Measurements from ENCODE around the gene WDR27. TPM values are rescaled to one million over a fixed set of nuclear protein-coding genes. Genes with fewer than 3 reads are reported as not detected.
A peak's percentile ranks its signal among the peaks of the same experiment; 100 is the strongest.

The WDR27 gene
- polyA plus RNA-seq, 1 donor from 2014 or later: 8.6 TPM

- Mint-ChIP-seq H3K36me3 (peaks cover 43% of the 10 kb centered on the region), H3K4me3 (no peak overlapping the region), H3K27me3 (no peaks in the 10 kb centered on the region), H3K9me3 (peaks cover 7 to 17% (median 7%) of the 10 kb centered on the region in 3 donors), H3K4me1 (peaks cover 2 to 11% (median 3%) of the 10 kb centered on the region in 3 donors), H3K27ac (no peak overlapping the region)
These were observed 12.5 kb downstream of the WDR27 start for GRCh38 chr6:169689287-169689686.

- Mint-ChIP-seq H3K4me1 (peaks cover 0 to 5% (median 2%) of the 10 kb centered on the region in 3 donors), H3K27me3 (no peaks in the 10 kb centered on the region), H3K4me3 (no peak overlapping the region), H3K36me3 (peaks cover 50% of the 10 kb centered on the region), H3K9me3 (peaks cover 6 to 13% (median 9%) of the 10 kb centered on the region in 3 donors), H3K27ac (no peak overlapping the region)
These were observed 16.0 kb downstream of the WDR27 start for GRCh38 chr6:169685860-169686259.

- no peaks in the 10 kb centered on the region for H3K27me3 Mint-ChIP-seq
- H3K4me3 Mint-ChIP-seq: no peak overlapping the region
- peaks cover 0 to 3% (median 2%) of the 10 kb centered on the region in 3 donors for H3K4me1 Mint-ChIP-seq
- no peak overlapping the region for H3K27ac Mint-ChIP-seq
- H3K36me3 Mint-ChIP-seq: peaks cover 50% of the 10 kb centered on the region
- peaks cover 6 to 18% (median 10%) of the 10 kb centered on the region in 3 donors for H3K9me3 Mint-ChIP-seq
These were observed 17.8 kb downstream of the WDR27 start for GRCh38 chr6:169684056-169684455.

GRCh38 chr6:169678342-169678741 lies 23.5 kb downstream of the WDR27 start:
- Mint-ChIP-seq H3K27ac (no peak overlapping the region), H3K4me1 (peaks cover 0 to 3% (median 2%) of the 10 kb centered on the region in 3 donors), H3K9me3 (peaks cover 0 to 5% (median 3%) of the 10 kb centered on the region in 3 donors), H3K36me3 (peaks cover 30% of the 10 kb centered on the region), H3K27me3 (no peaks in the 10 kb centered on the region), H3K4me3 (no peak overlapping the region)

- Mint-ChIP-seq H3K27ac (no peak overlapping the region), H3K9me3 (peaks cover 0 to 5% (median 3%) of the 10 kb centered on the region in 3 donors), H3K36me3 (peaks cover 32% of the 10 kb centered on the region), H3K4me3 (no peak overlapping the region), H3K27me3 (no peaks in the 10 kb centered on the region), H3K4me1 (peaks cover 0 to 3% (median 0%) of the 10 kb centered on the region in 3 donors)
These were observed 24.7 kb downstream of the WDR27 start for GRCh38 chr6:169677096-169677495.

- no peaks in the 10 kb centered on the region for H3K27me3 Mint-ChIP-seq
- H3K4me3 Mint-ChIP-seq: no peak overlapping the region
- H3K36me3 Mint-ChIP-seq: peaks cover 17% of the 10 kb centered on the region
- no peak overlapping the region for H3K27ac Mint-ChIP-seq
- H3K4me1 Mint-ChIP-seq: peaks cover 0 to under 1% (median 0%) of the 10 kb centered on the region in 3 donors
- no peaks in the 10 kb centered on the region for H3K9me3 Mint-ChIP-seq
These were observed 26.8 kb downstream of the WDR27 start for GRCh38 chr6:169675011-169675410.

GRCh38 chr6:169671563-169671962 lies 30.3 kb downstream of the WDR27 start:
- Mint-ChIP-seq H3K36me3 (peaks cover 12% of the 10 kb centered on the region), H3K4me1 (peaks cover 0 to 1% (median 0%) of the 10 kb centered on the region in 3 donors), H3K9me3 (no peaks in the 10 kb centered on the region), H3K27ac (no peak overlapping the region), H3K27me3 (no peaks in the 10 kb centered on the region), H3K4me3 (no peak overlapping the region)

GRCh38 chr6:169669889-169670288 lies 31.9 kb downstream of the WDR27 start:
- Mint-ChIP-seq H3K4me3 (no peak overlapping the region), H3K27ac (no peak overlapping the region)

GRCh38 chr6:169669147-169669546 lies 32.7 kb downstream of the WDR27 start:
- Mint-ChIP-seq H3K36me3 (peaks cover 13% of the 10 kb centered on the region), H3K27ac (peak overlapping the region in 1 of 3 donors; percentile 43), H3K4me1 (peaks cover 0 to 1% (median 0%) of the 10 kb centered on the region in 3 donors), H3K27me3 (no peaks in the 10 kb centered on the region), H3K9me3 (no peaks in the 10 kb centered on the region), H3K4me3 (no peak overlapping the region)

More at GRCh38 chr6:169669889-169670288, 31.9 kb downstream of the WDR27 start:
- Mint-ChIP-seq H3K27me3 (no peaks in the 10 kb centered on the region), H3K4me1 (peaks cover 0 to 1% (median 0%) of the 10 kb centered on the region in 3 donors), H3K9me3 (no peaks in the 10 kb centered on the region), H3K36me3 (peaks cover 15% of the 10 kb centered on the region)

GRCh38 chr6:169668203-169668847 lies 33.5 kb downstream of the WDR27 start:
- Mint-ChIP-seq H3K4me3 (no peak overlapping the region), H3K27ac (no peak overlapping the region), H3K36me3 (peaks cover 14% of the 10 kb centered on the region), H3K9me3 (no peaks in the 10 kb centered on the region), H3K4me1 (peaks cover 0 to 2% (median 1%) of the 10 kb centered on the region in 3 donors), H3K27me3 (no peaks in the 10 kb centered on the region)

- H3K4me1 Mint-ChIP-seq: peaks cover 0 to 2% (median 1%) of the 10 kb centered on the region in 3 donors
- H3K36me3 Mint-ChIP-seq: peaks cover 11% of the 10 kb centered on the region
- no peaks in the 10 kb centered on the region for H3K27me3 Mint-ChIP-seq
- no peaks in the 10 kb centered on the region for H3K9me3 Mint-ChIP-seq
- H3K27ac Mint-ChIP-seq: peak overlapping the region in 1 of 3 donors; percentile 46
- no peak overlapping the region for H3K4me3 Mint-ChIP-seq
These were observed 34.1 kb downstream of the WDR27 start for GRCh38 chr6:169667716-169668115.

GRCh38 chr6:169666441-169666840 lies 35.4 kb downstream of the WDR27 start:
- Mint-ChIP-seq H3K9me3 (no peaks in the 10 kb centered on the region), H3K4me3 (no peak overlapping the region), H3K4me1 (peaks cover 0 to 2% (median 1%) of the 10 kb centered on the region in 3 donors), H3K27me3 (no peaks in the 10 kb centered on the region), H3K27ac (no peak overlapping the region), H3K36me3 (peaks cover 13% of the 10 kb centered on the region)

- Mint-ChIP-seq H3K36me3 (peaks cover 13% of the 10 kb centered on the region), H3K27ac (no peak overlapping the region), H3K4me3 (no peak overlapping the region)
These were observed 36.5 kb downstream of the WDR27 start for GRCh38 chr6:169665289-169665688.

GRCh38 chr6:169664227-169664626 lies 37.6 kb downstream of the WDR27 start:
- no peak overlapping the region for H3K27ac Mint-ChIP-seq
- no peaks in the 10 kb centered on the region for H3K9me3 Mint-ChIP-seq
- H3K36me3 Mint-ChIP-seq: peaks cover 14% of the 10 kb centered on the region
- no peaks in the 10 kb centered on the region for H3K27me3 Mint-ChIP-seq
- peaks cover 0 to 2% (median 0%) of the 10 kb centered on the region in 3 donors for H3K4me1 Mint-ChIP-seq
- H3K4me3 Mint-ChIP-seq: no peak overlapping the region

More at GRCh38 chr6:169665289-169665688, 36.5 kb downstream of the WDR27 start:
- H3K4me1 Mint-ChIP-seq: peaks cover 0 to 2% (median 1%) of the 10 kb centered on the region in 3 donors
- no peaks in the 10 kb centered on the region for H3K27me3 Mint-ChIP-seq
- no peaks in the 10 kb centered on the region for H3K9me3 Mint-ChIP-seq

- Mint-ChIP-seq H3K27me3 (no peaks in the 10 kb centered on the region), H3K4me1 (peaks cover 0 to 2% (median 0%) of the 10 kb centered on the region in 3 donors), H3K4me3 (no peak overlapping the region), H3K9me3 (no peaks in the 10 kb centered on the region), H3K27ac (peak overlapping the region in 1 of 3 donors; percentile 51), H3K36me3 (peaks cover 15% of the 10 kb centered on the region)
These were observed 38.4 kb downstream of the WDR27 start for GRCh38 chr6:169663468-169663867.

GRCh38 chr6:169661391-169661756 lies 40.5 kb downstream of the WDR27 start:
- peaks cover 0 to 2% (median 0%) of the 10 kb centered on the region in 3 donors for H3K4me1 Mint-ChIP-seq
- no peak overlapping the region for H3K4me3 Mint-ChIP-seq
- no peaks in the 10 kb centered on the region for H3K9me3 Mint-ChIP-seq
- no peaks in the 10 kb centered on the region for H3K27me3 Mint-ChIP-seq
- peaks cover 14% of the 10 kb centered on the region for H3K36me3 Mint-ChIP-seq
- no peak overlapping the region for H3K27ac Mint-ChIP-seq
